DOHH2 (cell line): ENCODE results near the gene CHI3L2.

ENCODE experiments used
- H3F3A ChIP-seq: fragments of 200-600 bp; sonication (generic), shearing (Covaris generic); 2 replicates; pipeline ENCODE4 v1.6.0; 2016; ENCODE audit warnings: antibody characterized with exemption, mild to moderate bottlenecking; ENCODE audit not compliant: control insufficient read depth, insufficient read depth
- H3K27ac ChIP-seq: fragments of 200-600 bp; sonication (generic); 2 replicates; pipeline ENCODE4 v1.5.1; 2014; ENCODE audit warnings: low read depth, mild to moderate bottlenecking, low read length, moderate library complexity
- H3K27me3 ChIP-seq: fragments of 200-600 bp; sonication (generic); 2 replicates; pipeline ENCODE4 v1.6.1; 2014; ENCODE audit warnings: mild to moderate bottlenecking, low read length, mixed read lengths; ENCODE audit not compliant: control insufficient read depth
- H3K36me3 ChIP-seq: fragments of 200-600 bp; sonication (generic); 2 replicates; pipeline ENCODE4 v1.6.1; 2014; ENCODE audit warnings: mild to moderate bottlenecking, low read length, moderate library complexity, mixed read lengths; ENCODE audit not compliant: control insufficient read depth
- H3K4me1 ChIP-seq: fragments of 200-600 bp; sonication (generic); 2 replicates; pipeline ENCODE4 v1.6.1; 2014; ENCODE audit warnings: mild to moderate bottlenecking, low read length, mixed read lengths; ENCODE audit not compliant: control insufficient read depth
- H3K4me2 ChIP-seq: fragments of 200-600 bp; sonication (generic); 2 replicates; pipeline ENCODE4 v1.6.0; 2014; ENCODE audit warnings: mild to moderate bottlenecking, low read length, moderate library complexity
- H3K4me3 ChIP-seq: fragments of 200-600 bp; sonication (generic); 2 replicates; pipeline ENCODE4 v1.5.1; 2014; ENCODE audit warnings: mild to moderate bottlenecking, low read length, mixed read lengths
- H3K79me2 ChIP-seq: fragments of 200-600 bp; sonication (generic); 2 replicates; pipeline ENCODE4 v1.6.1; 2014; ENCODE audit warnings: mild to moderate bottlenecking, low read length, mixed read lengths; ENCODE audit not compliant: control insufficient read depth
- H3K9me2 ChIP-seq: fragments of 200-600 bp; sonication (generic); replicated peaks from 2 replicates; pipeline ENCODE4 v1.6.1; 2014; ENCODE audit warnings: mild to moderate bottlenecking, low read length, mixed read lengths; ENCODE audit not compliant: control insufficient read depth
- H3K9me3 ChIP-seq: fragments of 200-600 bp; sonication (generic); 2 replicates; pipeline ENCODE4 v1.6.1; 2014; ENCODE audit warnings: antibody characterized with exemption, low read length, mixed read lengths; ENCODE audit not compliant: control insufficient read depth, insufficient read depth
- H4K20me1 ChIP-seq: fragments of 200-600 bp; sonication (generic); 2 replicates; pipeline ENCODE4 v1.6.0; 2014; ENCODE audit warnings: low read depth, mild to moderate bottlenecking, antibody characterized with exemption, low read length, moderate library complexity; ENCODE audit not compliant: control insufficient read depth, insufficient read depth
- CTCF ChIP-seq: fragments of 200-600 bp; sonication (generic); IDR thresholded peaks from one replicate; pipeline ENCODE4 v1.5.1; 2014; ENCODE audit warnings: antibody characterized with exemption, mild to moderate bottlenecking, low read depth, low read length; ENCODE audit not compliant: poor library complexity, severe bottlenecking
- EZH2phosphoT487 ChIP-seq: fragments of 200-600 bp; sonication (generic); IDR thresholded peaks from 2 replicates; pipeline ENCODE4 v1.6.1; 2017; ENCODE audit warnings: borderline replicate concordance, mild to moderate bottlenecking, antibody characterized with exemption, low read length, moderate library complexity, mixed read lengths

CHI3L2 gene

GRCh38 chr1:111202366-111202706 lies 25.2 kb upstream of the CHI3L2 start:
- Histone ChIP-seq H3K4me3 (peak overlapping the region; percentile 83), H3K79me2 (peaks cover 43% of the 10 kb centered on the region), H4K20me1 (no peaks in the 10 kb centered on the region), H3K27ac (peak overlapping the region; percentile 92), H3K4me1 (peaks cover 87% of the 10 kb centered on the region), H3K9me3 (no peaks in the 10 kb centered on the region), H3F3A (peaks cover 21% of the 10 kb centered on the region), H3K4me2 (peak overlapping the region; percentile 97), H3K9me2 (no peaks in the 10 kb centered on the region), H3K36me3 (peaks cover 58% of the 10 kb centered on the region), H3K27me3 (no peaks in the 10 kb centered on the region)
- no peak for TF ChIP-seq CTCF
- no peak for TF ChIP-seq EZH2phosphoT487

GRCh38 chr1:111202707-111203623 lies 24.5 kb upstream of the CHI3L2 start:
- TF ChIP-seq EZH2phosphoT487 (no peak), CTCF (no peak)
- H3K9me3 ChIP-seq = no peaks in the 10 kb centered on the region
- H3F3A ChIP-seq = peaks cover 22% of the 10 kb centered on the region
- H3K9me2 ChIP-seq = no peaks in the 10 kb centered on the region
- H3K27ac ChIP-seq = peak overlapping the region; percentile 92
- H3K27me3 ChIP-seq = no peaks in the 10 kb centered on the region
- H3K79me2 ChIP-seq = peaks cover 43% of the 10 kb centered on the region
- H3K4me2 ChIP-seq = peak overlapping the region; percentile 97
- H3K4me3 ChIP-seq = peak overlapping the region; percentile 83
- no peaks in the 10 kb centered on the region for H4K20me1 ChIP-seq
- peaks cover 88% of the 10 kb centered on the region for H3K4me1 ChIP-seq
- H3K36me3 ChIP-seq = peaks cover 52% of the 10 kb centered on the region

- Histone ChIP-seq H3K4me1 (peaks cover 91% of the 10 kb centered on the region), H3F3A (peaks cover 26% of the 10 kb centered on the region), H3K79me2 (peaks cover 43% of the 10 kb centered on the region), H3K9me3 (no peaks in the 10 kb centered on the region), H3K9me2 (no peaks in the 10 kb centered on the region), H3K4me2 (peak overlapping the region; percentile 97), H3K36me3 (peaks cover 44% of the 10 kb centered on the region), H3K4me3 (peak overlapping the region; percentile 83), H3K27me3 (no peaks in the 10 kb centered on the region), H3K27ac (peak overlapping the region; percentile 92), H4K20me1 (no peaks in the 10 kb centered on the region)
- TF ChIP-seq CTCF (no peak), EZH2phosphoT487 (no peak)
These were observed 23.8 kb upstream of the CHI3L2 start for GRCh38 chr1:111203681-111204200.
